K562 (cell line): ENCODE measurements around the gene DGUOK. TPM values are rescaled to one million over a fixed set of nuclear protein-coding genes. Genes with fewer than 3 reads are reported as not detected.

Experiments used
- CBX1 ChIP-seq: sonication (generic); IDR thresholded peaks from 2 replicates; pipeline ENCODE4 v1.6.1; 2016; ENCODE audit warnings: antibody characterized with exemption, low read depth, mild to moderate bottlenecking
- CXXC5 ChIP-seq: fragments of 250-450 bp; sonication (Bioruptor Pico); IDR thresholded peaks from 2 replicates; pipeline ENCODE4 v1.8.0; 2022; ENCODE audit warnings: inconsistent platforms, mild to moderate bottlenecking, moderate library complexity
- DPF2 ChIP-seq: fragments of 450-650 bp; IDR thresholded peaks from 2 replicates; pipeline ENCODE4 v1.6.1; 2016
- GATAD2B ChIP-seq: fragments of 450-650 bp; IDR thresholded peaks from 2 replicates; pipeline ENCODE4 v1.6.1; 2017; ENCODE audit warnings: mild to moderate bottlenecking, borderline replicate concordance
- NONO ChIP-seq, 2 experiments: fragments of 200-400 bp in 1 of 2; fragments of 450-650 bp in 1 of 2; formaldehyde crosslinking in 1 of 2; IDR thresholded peaks; 2 replicates each; pipeline ENCODE4 v1.6.1; 2017; ENCODE audit warnings: low read depth in 2 of 2, mild to moderate bottlenecking in 2 of 2, moderate library complexity in 2 of 2, low read length in 1 of 2
- SMAD4 ChIP-seq: fragments of 250-450 bp; sonication (Bioruptor Pico); conservative IDR thresholded peaks from 2 replicates; pipeline ENCODE4 v1.8.0; 2021; ENCODE audit warnings: inconsistent platforms, mild to moderate bottlenecking, moderate library complexity
- polyA plus RNA-seq, 8 experiments: library from polyadenylated mRNA; depleted of rRNA in 4 of 8; stranded (reverse) in 5 of 8; unstranded in 3 of 8; fragments of >200 nt; fragmentation: Nextera tagmentation in 2 of 8; fragmentation: Illumina TruSeq in 1 of 8; extraction: Ambion mirVana in 2 of 8; extraction: Trizol in 1 of 8; gene quantifications; 2 replicates each; pipeline versions ENCODE4 v1.2.1 to v1.2.3, GENCODE V29; 2011 to 2014; ENCODE audit warnings: inconsistent platforms in 1 of 8, missing spikeins in 1 of 8
- total RNA-seq, 7 experiments: library from RNA; depleted of rRNA in 6 of 7; stranded (reverse); fragments of >200 nt in 6 of 7; fragmentation: Illumina TruSeq in 2 of 7; extraction: Trizol in 2 of 7; gene quantifications; 2 replicates each; pipeline versions ENCODE4 v1.2.1 to v1.2.3, GENCODE V29; 2011 to 2021; ENCODE audit warnings: low replicate concordance in 1 of 7
- TF ChIP-seq, protein P1 (sequence below): sonication (generic); formaldehyde crosslinking; IDR thresholded peaks from 2 replicates; pipeline ENCODE4 v1.8.0; 2022; ENCODE audit warnings: mild to moderate bottlenecking, missing genetic modification reagents
- TF ChIP-seq, protein P2 (sequence below): fragments of 200-800 bp; sonication (Bioruptor generic); IDR thresholded peaks from 2 replicates; pipeline ENCODE4 v1.6.1; 2017; ENCODE audit warnings: missing genetic modification characterization, missing compliant biosample characterization
- TF ChIP-seq, protein P3 (sequence below): fragments of 450-650 bp; IDR thresholded peaks from 2 replicates; pipeline ENCODE4 v1.6.1; 2016; ENCODE audit warnings: mild to moderate bottlenecking, moderate library complexity

The DGUOK gene
- total and polyA plus RNA-seq, 9 of the 15 experiments (the other 6 are each of a cell fraction or from before 2014, with no cell fraction given), result 67.0 to 288 (median 126) TPM

DNA sequence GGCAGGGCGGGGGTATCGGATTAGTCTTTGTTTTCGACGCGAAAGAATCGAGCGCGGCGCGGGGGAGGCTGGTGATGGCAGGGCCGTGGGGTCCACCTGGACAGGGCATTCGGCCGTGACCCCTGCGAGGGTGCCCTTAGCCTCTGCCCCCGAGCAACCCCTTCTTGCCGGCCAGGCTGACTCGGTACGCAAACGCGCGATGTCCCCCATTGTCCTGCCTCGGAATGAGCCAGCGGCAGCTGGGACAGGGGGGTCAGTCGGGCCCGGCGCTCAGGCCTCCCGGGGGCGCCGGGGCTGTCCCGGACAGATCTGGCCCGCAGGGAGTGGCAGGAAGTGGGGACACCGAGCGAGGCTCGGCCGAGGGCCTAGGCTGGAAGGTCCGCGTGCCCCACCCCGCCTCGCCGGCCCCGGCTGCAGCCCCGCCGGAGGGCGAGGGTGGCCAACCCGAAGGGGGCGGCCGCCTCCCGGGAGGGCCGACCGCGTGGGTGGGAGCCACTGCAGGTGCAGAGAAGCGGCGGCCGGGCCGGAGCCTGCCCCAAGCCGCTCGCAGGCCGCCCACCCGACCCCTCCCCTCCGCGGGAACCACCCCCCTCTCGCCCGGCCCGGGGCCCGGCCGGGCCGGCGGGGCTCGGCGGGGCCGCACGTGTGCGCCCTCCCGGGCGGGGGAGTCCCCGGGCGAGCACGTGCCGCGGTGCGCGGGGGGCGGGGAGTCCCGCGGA is 57.7 kb downstream of the DGUOK start, which contains the start of gene TET3 (continued):
- TF ChIP-seq, protein P1, sequence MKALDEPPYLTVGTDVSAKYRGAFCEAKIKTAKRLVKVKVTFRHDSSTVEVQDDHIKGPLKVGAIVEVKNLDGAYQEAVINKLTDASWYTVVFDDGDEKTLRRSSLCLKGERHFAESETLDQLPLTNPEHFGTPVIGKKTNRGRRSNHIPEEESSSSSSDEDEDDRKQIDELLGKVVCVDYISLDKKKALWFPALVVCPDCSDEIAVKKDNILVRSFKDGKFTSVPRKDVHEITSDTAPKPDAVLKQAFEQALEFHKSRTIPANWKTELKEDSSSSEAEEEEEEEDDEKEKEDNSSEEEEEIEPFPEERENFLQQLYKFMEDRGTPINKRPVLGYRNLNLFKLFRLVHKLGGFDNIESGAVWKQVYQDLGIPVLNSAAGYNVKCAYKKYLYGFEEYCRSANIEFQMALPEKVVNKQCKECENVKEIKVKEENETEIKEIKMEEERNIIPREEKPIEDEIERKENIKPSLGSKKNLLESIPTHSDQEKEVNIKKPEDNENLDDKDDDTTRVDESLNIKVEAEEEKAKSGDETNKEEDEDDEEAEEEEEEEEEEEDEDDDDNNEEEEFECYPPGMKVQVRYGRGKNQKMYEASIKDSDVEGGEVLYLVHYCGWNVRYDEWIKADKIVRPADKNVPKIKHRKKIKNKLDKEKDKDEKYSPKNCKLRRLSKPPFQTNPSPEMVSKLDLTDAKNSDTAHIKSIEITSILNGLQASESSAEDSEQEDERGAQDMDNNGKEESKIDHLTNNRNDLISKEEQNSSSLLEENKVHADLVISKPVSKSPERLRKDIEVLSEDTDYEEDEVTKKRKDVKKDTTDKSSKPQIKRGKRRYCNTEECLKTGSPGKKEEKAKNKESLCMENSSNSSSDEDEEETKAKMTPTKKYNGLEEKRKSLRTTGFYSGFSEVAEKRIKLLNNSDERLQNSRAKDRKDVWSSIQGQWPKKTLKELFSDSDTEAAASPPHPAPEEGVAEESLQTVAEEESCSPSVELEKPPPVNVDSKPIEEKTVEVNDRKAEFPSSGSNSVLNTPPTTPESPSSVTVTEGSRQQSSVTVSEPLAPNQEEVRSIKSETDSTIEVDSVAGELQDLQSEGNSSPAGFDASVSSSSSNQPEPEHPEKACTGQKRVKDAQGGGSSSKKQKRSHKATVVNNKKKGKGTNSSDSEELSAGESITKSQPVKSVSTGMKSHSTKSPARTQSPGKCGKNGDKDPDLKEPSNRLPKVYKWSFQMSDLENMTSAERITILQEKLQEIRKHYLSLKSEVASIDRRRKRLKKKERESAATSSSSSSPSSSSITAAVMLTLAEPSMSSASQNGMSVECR, result no peak
- TF ChIP-seq SMAD4 (CRISPR knock-in tag) (peak; percentile 74; the same call in 1 of the 2 replicates), DPF2 (peak; percentile 46; the same call in 1 of the 2 replicates), NONO (IDR thresholded peaks at IDR 0.05; ENCODE audit: low read depth in 2 of 2, low read length in 1 of 2) (peak in 1 of 2 experiments; percentile 49; a peak in 1 of 4 replicates), CBX1 (no peak), CXXC5 (peak; percentile 87), GATAD2B (peak; percentile 25; the same call in 1 of the 2 replicates)
- TF ChIP-seq, protein P2, sequence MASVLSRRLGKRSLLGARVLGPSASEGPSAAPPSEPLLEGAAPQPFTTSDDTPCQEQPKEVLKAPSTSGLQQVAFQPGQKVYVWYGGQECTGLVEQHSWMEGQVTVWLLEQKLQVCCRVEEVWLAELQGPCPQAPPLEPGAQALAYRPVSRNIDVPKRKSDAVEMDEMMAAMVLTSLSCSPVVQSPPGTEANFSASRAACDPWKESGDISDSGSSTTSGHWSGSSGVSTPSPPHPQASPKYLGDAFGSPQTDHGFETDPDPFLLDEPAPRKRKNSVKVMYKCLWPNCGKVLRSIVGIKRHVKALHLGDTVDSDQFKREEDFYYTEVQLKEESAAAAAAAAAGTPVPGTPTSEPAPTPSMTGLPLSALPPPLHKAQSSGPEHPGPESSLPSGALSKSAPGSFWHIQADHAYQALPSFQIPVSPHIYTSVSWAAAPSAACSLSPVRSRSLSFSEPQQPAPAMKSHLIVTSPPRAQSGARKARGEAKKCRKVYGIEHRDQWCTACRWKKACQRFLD, result peak; percentile 75
- TF ChIP-seq, protein P3, sequence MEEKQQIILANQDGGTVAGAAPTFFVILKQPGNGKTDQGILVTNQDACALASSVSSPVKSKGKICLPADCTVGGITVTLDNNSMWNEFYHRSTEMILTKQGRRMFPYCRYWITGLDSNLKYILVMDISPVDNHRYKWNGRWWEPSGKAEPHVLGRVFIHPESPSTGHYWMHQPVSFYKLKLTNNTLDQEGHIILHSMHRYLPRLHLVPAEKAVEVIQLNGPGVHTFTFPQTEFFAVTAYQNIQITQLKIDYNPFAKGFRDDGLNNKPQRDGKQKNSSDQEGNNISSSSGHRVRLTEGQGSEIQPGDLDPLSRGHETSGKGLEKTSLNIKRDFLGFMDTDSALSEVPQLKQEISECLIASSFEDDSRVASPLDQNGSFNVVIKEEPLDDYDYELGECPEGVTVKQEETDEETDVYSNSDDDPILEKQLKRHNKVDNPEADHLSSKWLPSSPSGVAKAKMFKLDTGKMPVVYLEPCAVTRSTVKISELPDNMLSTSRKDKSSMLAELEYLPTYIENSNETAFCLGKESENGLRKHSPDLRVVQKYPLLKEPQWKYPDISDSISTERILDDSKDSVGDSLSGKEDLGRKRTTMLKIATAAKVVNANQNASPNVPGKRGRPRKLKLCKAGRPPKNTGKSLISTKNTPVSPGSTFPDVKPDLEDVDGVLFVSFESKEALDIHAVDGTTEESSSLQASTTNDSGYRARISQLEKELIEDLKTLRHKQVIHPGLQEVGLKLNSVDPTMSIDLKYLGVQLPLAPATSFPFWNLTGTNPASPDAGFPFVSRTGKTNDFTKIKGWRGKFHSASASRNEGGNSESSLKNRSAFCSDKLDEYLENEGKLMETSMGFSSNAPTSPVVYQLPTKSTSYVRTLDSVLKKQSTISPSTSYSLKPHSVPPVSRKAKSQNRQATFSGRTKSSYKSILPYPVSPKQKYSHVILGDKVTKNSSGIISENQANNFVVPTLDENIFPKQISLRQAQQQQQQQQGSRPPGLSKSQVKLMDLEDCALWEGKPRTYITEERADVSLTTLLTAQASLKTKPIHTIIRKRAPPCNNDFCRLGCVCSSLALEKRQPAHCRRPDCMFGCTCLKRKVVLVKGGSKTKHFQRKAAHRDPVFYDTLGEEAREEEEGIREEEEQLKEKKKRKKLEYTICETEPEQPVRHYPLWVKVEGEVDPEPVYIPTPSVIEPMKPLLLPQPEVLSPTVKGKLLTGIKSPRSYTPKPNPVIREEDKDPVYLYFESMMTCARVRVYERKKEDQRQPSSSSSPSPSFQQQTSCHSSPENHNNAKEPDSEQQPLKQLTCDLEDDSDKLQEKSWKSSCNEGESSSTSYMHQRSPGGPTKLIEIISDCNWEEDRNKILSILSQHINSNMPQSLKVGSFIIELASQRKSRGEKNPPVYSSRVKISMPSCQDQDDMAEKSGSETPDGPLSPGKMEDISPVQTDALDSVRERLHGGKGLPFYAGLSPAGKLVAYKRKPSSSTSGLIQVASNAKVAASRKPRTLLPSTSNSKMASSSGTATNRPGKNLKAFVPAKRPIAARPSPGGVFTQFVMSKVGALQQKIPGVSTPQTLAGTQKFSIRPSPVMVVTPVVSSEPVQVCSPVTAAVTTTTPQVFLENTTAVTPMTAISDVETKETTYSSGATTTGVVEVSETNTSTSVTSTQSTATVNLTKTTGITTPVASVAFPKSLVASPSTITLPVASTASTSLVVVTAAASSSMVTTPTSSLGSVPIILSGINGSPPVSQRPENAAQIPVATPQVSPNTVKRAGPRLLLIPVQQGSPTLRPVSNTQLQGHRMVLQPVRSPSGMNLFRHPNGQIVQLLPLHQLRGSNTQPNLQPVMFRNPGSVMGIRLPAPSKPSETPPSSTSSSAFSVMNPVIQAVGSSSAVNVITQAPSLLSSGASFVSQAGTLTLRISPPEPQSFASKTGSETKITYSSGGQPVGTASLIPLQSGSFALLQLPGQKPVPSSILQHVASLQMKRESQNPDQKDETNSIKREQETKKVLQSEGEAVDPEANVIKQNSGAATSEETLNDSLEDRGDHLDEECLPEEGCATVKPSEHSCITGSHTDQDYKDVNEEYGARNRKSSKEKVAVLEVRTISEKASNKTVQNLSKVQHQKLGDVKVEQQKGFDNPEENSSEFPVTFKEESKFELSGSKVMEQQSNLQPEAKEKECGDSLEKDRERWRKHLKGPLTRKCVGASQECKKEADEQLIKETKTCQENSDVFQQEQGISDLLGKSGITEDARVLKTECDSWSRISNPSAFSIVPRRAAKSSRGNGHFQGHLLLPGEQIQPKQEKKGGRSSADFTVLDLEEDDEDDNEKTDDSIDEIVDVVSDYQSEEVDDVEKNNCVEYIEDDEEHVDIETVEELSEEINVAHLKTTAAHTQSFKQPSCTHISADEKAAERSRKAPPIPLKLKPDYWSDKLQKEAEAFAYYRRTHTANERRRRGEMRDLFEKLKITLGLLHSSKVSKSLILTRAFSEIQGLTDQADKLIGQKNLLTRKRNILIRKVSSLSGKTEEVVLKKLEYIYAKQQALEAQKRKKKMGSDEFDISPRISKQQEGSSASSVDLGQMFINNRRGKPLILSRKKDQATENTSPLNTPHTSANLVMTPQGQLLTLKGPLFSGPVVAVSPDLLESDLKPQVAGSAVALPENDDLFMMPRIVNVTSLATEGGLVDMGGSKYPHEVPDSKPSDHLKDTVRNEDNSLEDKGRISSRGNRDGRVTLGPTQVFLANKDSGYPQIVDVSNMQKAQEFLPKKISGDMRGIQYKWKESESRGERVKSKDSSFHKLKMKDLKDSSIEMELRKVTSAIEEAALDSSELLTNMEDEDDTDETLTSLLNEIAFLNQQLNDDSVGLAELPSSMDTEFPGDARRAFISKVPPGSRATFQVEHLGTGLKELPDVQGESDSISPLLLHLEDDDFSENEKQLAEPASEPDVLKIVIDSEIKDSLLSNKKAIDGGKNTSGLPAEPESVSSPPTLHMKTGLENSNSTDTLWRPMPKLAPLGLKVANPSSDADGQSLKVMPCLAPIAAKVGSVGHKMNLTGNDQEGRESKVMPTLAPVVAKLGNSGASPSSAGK, result peak; percentile 44; the same call in 1 of the 2 replicates
